Vagina (tissue), 2 donors: ENCODE results near the gene CREB3L2.

ENCODE experiments used
- POLR2AphosphoS5 ChIP-seq, 2 donors: sonication (generic); formaldehyde crosslinking; IDR thresholded peaks; one replicate each; pipeline ENCODE4 v1.9.0; 2017; ENCODE audit warnings: antibody characterized with exemption in 2 of 2, mild to moderate bottlenecking in 2 of 2, low read depth in 1 of 2; ENCODE audit not compliant: insufficient read depth in 1 of 2
- TF ChIP-seq, protein P1 (sequence below), 3 experiments: fragments of 450-650 bp in 2 of 3; fragments of 200-600 bp in 1 of 3; sonication (generic) in 1 of 3; IDR thresholded peaks; one replicate each; pipeline ENCODE4 v1.5.1; 2017 to 2019; ENCODE audit warnings: antibody characterized with exemption in 3 of 3, mild to moderate bottlenecking in 2 of 3, moderate library complexity in 2 of 3

DNA sequence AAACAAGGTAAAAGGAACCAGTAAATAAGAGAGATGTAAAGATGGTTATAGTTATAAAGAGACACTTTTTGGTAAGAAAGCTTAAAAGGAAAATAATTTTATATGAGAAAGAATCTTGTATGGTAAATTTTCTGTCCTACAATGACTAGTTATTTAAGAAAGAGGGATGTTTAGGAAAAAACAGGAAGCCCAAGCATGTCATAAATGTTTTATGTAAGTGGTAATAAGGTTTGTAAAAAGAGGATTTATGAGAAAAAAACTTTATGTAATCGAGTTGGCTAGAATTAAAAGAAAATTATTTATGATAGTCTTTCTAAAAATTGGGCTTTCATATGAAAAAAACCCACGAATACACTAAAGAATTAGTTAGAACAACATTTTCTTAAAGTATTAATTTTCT, 34.2 kb upstream of the CREB3L2 start:
- TF ChIP-seq, protein P1, sequence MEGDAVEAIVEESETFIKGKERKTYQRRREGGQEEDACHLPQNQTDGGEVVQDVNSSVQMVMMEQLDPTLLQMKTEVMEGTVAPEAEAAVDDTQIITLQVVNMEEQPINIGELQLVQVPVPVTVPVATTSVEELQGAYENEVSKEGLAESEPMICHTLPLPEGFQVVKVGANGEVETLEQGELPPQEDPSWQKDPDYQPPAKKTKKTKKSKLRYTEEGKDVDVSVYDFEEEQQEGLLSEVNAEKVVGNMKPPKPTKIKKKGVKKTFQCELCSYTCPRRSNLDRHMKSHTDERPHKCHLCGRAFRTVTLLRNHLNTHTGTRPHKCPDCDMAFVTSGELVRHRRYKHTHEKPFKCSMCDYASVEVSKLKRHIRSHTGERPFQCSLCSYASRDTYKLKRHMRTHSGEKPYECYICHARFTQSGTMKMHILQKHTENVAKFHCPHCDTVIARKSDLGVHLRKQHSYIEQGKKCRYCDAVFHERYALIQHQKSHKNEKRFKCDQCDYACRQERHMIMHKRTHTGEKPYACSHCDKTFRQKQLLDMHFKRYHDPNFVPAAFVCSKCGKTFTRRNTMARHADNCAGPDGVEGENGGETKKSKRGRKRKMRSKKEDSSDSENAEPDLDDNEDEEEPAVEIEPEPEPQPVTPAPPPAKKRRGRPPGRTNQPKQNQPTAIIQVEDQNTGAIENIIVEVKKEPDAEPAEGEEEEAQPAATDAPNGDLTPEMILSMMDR (IDR thresholded peaks at IDR 0.05), result no peak
- TF ChIP-seq POLR2AphosphoS5 (IDR thresholded peaks at IDR 0.05; ENCODE audit: insufficient read depth in 1 of 2, low read depth in 1 of 2), result no peak
